Measurements from ENCODE around the gene USP36. TPM values are rescaled to one million over a fixed set of nuclear protein-coding genes. Genes with fewer than 3 reads are reported as not detected.
"Not testable (repeated sequence)": the region's sequence is repeated elsewhere in the genome, so short reads cannot be mapped to it uniquely, and the experiment has no call there.

Gene USP36
- polyA plus RNA-seq, 4 donors: 26.7 to 55.4 (median 45.6) TPM

GRCh38 chr17:78873519-78874340 lies 33.1 kb upstream of the USP36 start:
- no peak for DNase-seq (ENCODE audit: low read depth in 4 of 4, low spot score in 2 of 4)

- no peak for DNase-seq (ENCODE audit: low read depth in 4 of 4, low spot score in 2 of 4)
These were observed 31.9 kb upstream of the USP36 start for GRCh38 chr17:78872486-78872885.

- no peak for DNase-seq (ENCODE audit: low read depth in 4 of 4, low spot score in 2 of 4)
These were observed 30.0 kb upstream of the USP36 start for GRCh38 chr17:78870621-78871020.

- no peak for DNase-seq (ENCODE audit: low read depth in 4 of 4, low spot score in 2 of 4)
These were observed 27.8 kb upstream of the USP36 start for GRCh38 chr17:78868391-78868790.

- not testable (repeated sequence) for DNase-seq (ENCODE audit: low read depth in 4 of 4, low spot score in 2 of 4)
These were observed 26.4 kb upstream of the USP36 start for GRCh38 chr17:78867046-78867445.

- DNase-seq (ENCODE audit: low read depth in 4 of 4, low spot score in 2 of 4): peak in 1 of 4 donors; percentile 78
These were observed 25.2 kb upstream of the USP36 start for GRCh38 chr17:78865682-78866390.

- DNase-seq (ENCODE audit: low read depth in 4 of 4, low spot score in 2 of 4): no peak
These were observed 23.5 kb upstream of the USP36 start for GRCh38 chr17:78864117-78864516.

GRCh38 chr17:78862073-78863023 lies 21.7 kb upstream of the USP36 start:
- no peak for DNase-seq (ENCODE audit: low read depth in 4 of 4, low spot score in 2 of 4)

GRCh38 chr17:78861229-78861628 lies 20.6 kb upstream of the USP36 start:
- DNase-seq (ENCODE audit: low read depth in 4 of 4, low spot score in 2 of 4): no peak

- no peak for DNase-seq (ENCODE audit: low read depth in 4 of 4, low spot score in 2 of 4)
These were observed 18.4 kb upstream of the USP36 start for GRCh38 chr17:78859051-78859450.

GRCh38 chr17:78857266-78857665 lies 16.7 kb upstream of the USP36 start:
- DNase-seq (ENCODE audit: low read depth in 4 of 4, low spot score in 2 of 4): no peak

GRCh38 chr17:78855561-78856165 lies 15.0 kb upstream of the USP36 start:
- DNase-seq (ENCODE audit: low read depth in 4 of 4, low spot score in 2 of 4): no peak

GRCh38 chr17:78854508-78854907 lies 13.9 kb upstream of the USP36 start:
- no peak for DNase-seq (ENCODE audit: low read depth in 4 of 4, low spot score in 2 of 4)

- no peak for DNase-seq (ENCODE audit: low read depth in 4 of 4, low spot score in 2 of 4)
These were observed 13.3 kb upstream of the USP36 start for GRCh38 chr17:78853926-78854394.

- no peak for DNase-seq (ENCODE audit: low read depth in 4 of 4, low spot score in 2 of 4)
These were observed 12.1 kb upstream of the USP36 start for GRCh38 chr17:78852709-78853121.

GRCh38 chr17:78849026-78849425 lies 8.4 kb upstream of the USP36 start:
- DNase-seq (ENCODE audit: low read depth in 4 of 4, low spot score in 2 of 4): no peak

GRCh38 chr17:78847052-78847451 lies 6.4 kb upstream of the USP36 start:
- DNase-seq (ENCODE audit: low read depth in 4 of 4, low spot score in 2 of 4): no peak

GRCh38 chr17:78844301-78845005 lies 3.8 kb upstream of the USP36 start:
- no peak for DNase-seq (ENCODE audit: low read depth in 4 of 4, low spot score in 2 of 4)

GRCh38 chr17:78842881-78843565 lies 2.4 kb upstream of the USP36 start:
- no peak for DNase-seq (ENCODE audit: low read depth in 4 of 4, low spot score in 2 of 4)
